B cell (primary cell): ENCODE measurements around the gene SERTM2. TPM values are rescaled to one million over a fixed set of nuclear protein-coding genes. Genes with fewer than 3 reads are reported as not detected.

Source experiments
- ATAC-seq: fragments of 200-7000 bp; cut with Tn5 transposase; one replicate; pipeline ENCODE4 v1.10.0; 2021; ENCODE audit warnings: low read depth, mild to moderate bottlenecking, moderate number of reproducible peaks, moderate library complexity
- CTCF ChIA-PET: fragments of 350-600 bp; sonication (Branson Sonifier 250); formaldehyde crosslinking; loops from one replicate; lab custom pipeline; 2021; ENCODE audit warnings: antibody characterized with exemption, inconsistent platforms; lab: Charles Lee
- POLR2A ChIA-PET: fragments of 350-600 bp; sonication (Branson Sonifier 250); formaldehyde crosslinking; loops from one replicate; lab custom pipeline; 2021; ENCODE audit warnings: antibody characterized with exemption; lab: Charles Lee
- DNase-seq: peaks from one replicate; pipeline ENCODE4 v3.0.0; 2013
- H2AFZ ChIP-seq: 2 replicates; pipeline ENCODE4 v1.6.1; 2012; ENCODE audit warnings: mild to moderate bottlenecking, low read depth, low read length; ENCODE audit not compliant: insufficient read depth, poor library complexity, severe bottlenecking
- H3K27ac ChIP-seq, 2 donors: 1 replicate in 1 of 2; 2 replicates in 1 of 2; pipeline ENCODE4 v1.5.1; 2012 to 2013; ENCODE audit warnings: low read length in 2 of 2, mild to moderate bottlenecking in 2 of 2, moderate library complexity in 1 of 2
- H3K27me3 ChIP-seq, 4 experiments: fragments of 200-600 bp in 1 of 4; sonication (generic) in 1 of 4; replicated peaks in 1 of 4; 1 replicate in 2 of 4; 2 replicates in 2 of 4; pipeline versions ENCODE4 v1.6.1 to v1.7.0; 2013 to 2016; ENCODE audit warnings: low read length in 3 of 4, mild to moderate bottlenecking in 2 of 4, mixed read lengths in 1 of 4, moderate library complexity in 1 of 4; ENCODE audit not compliant: insufficient read depth in 4 of 4, control insufficient read depth in 3 of 4; ENCODE audit errors: control extremely low read depth in 1 of 4
- H3K36me3 ChIP-seq, 2 experiments: replicated peaks in 1 of 2; 1 replicate in 1 of 2; 2 replicates in 1 of 2; pipeline versions ENCODE4 v1.6.1 to v1.7.1; 2013; ENCODE audit warnings: low read length in 1 of 2; ENCODE audit not compliant: insufficient read depth in 2 of 2, control insufficient read depth in 1 of 2; ENCODE audit errors: control extremely low read depth in 1 of 2, extremely low read depth in 1 of 2
- H3K4me1 ChIP-seq, 2 donors: fragments of 200-600 bp in 1 of 2; sonication (generic) in 1 of 2; 1 replicate in 1 of 2; 2 replicates in 1 of 2; pipeline versions ENCODE4 v1.5.1 to v1.6.1; 2013 to 2017; ENCODE audit warnings: low read length in 2 of 2; ENCODE audit not compliant: control insufficient read depth in 2 of 2, insufficient read depth in 2 of 2
- H3K4me2 ChIP-seq: replicated peaks from 2 replicates; pipeline ENCODE3; 2012; ENCODE audit warnings: mild to moderate bottlenecking, low read depth, low read length; ENCODE audit not compliant: poor library complexity, severe bottlenecking
- H3K4me3 ChIP-seq, 5 experiments: fragments of 200-600 bp in 1 of 5; sonication (generic) in 1 of 5; 1 replicate in 3 of 5; 2 replicates in 2 of 5; pipeline versions ENCODE4 v1.5.1 to v1.7.0; 2011 to 2016; ENCODE audit warnings: low read length in 4 of 5, mild to moderate bottlenecking in 4 of 5, low read depth in 2 of 5, control low read depth in 1 of 5, moderate library complexity in 1 of 5; ENCODE audit not compliant: insufficient read depth in 1 of 5; ENCODE audit errors: control extremely low read depth in 1 of 5, extremely low read depth in 1 of 5
- H3K79me2 ChIP-seq: fragments of 200-600 bp; sonication (generic); one replicate; pipeline ENCODE4 v1.6.0; 2016; ENCODE audit warnings: low read length; ENCODE audit not compliant: control insufficient read depth, insufficient read depth
- H3K9ac ChIP-seq: fragments of 200-600 bp; sonication (generic); 2 replicates; pipeline ENCODE4 v1.6.1; 2017; ENCODE audit warnings: mild to moderate bottlenecking, low read length, moderate library complexity
- H3K9me3 ChIP-seq, 3 donors: one replicate each; pipeline versions ENCODE4 v1.6.1 to v1.7.1; 2013; ENCODE audit warnings: low read length in 2 of 3; ENCODE audit not compliant: control insufficient read depth in 2 of 3, insufficient read depth in 1 of 3; ENCODE audit errors: control extremely low read depth in 1 of 3
- H4K20me1 ChIP-seq: 2 replicates; pipeline ENCODE4 v1.6.0; 2012; ENCODE audit warnings: mild to moderate bottlenecking, low read length; ENCODE audit not compliant: insufficient read depth, control insufficient read depth, poor library complexity, severe bottlenecking
- H3K27ac Mint-ChIP-seq: one replicate; pipeline ENCODE4 v1.8.0; 2021; ENCODE audit warnings: mixed read lengths
- H3K27me3 Mint-ChIP-seq: one replicate; pipeline ENCODE4 v1.8.0; 2021; ENCODE audit warnings: mixed read lengths
- H3K4me1 Mint-ChIP-seq: one replicate; pipeline ENCODE4 v1.8.0; 2021; ENCODE audit warnings: mixed read lengths
- H3K4me3 Mint-ChIP-seq: one replicate; pipeline ENCODE4 v1.8.0; 2021; ENCODE audit warnings: mixed read lengths
- H3K9me3 Mint-ChIP-seq: one replicate; pipeline ENCODE4 v1.8.0; 2022; ENCODE audit warnings: mixed read lengths; ENCODE audit not compliant: insufficient read depth
- EZH2 ChIP-seq: IDR thresholded peaks from 2 replicates; pipeline ENCODE4 v1.6.1; 2012; ENCODE audit warnings: borderline replicate concordance, low read depth, mild to moderate bottlenecking, moderate library complexity, low read length; ENCODE audit not compliant: insufficient read depth, poor library complexity, severe bottlenecking
- WGBS: methylation state at CpG from one replicate; pipeline ENCODE4 v1.1.5; 2013; ENCODE audit warnings: missing lambda C conversion rate; ENCODE audit not compliant: insufficient coverage; 5-methylcytosine and 5-hydroxymethylcytosine counted together
- intact Hi-C: fragments of 100-400 bp; cut with micrococcal nuclease; formaldehyde crosslinking; loops from one replicate; pipeline ENCODE4 v1.10.0; 2022
- polyA plus RNA-seq: library from polyadenylated mRNA; depleted of rRNA; stranded (reverse); fragments of >200 nt; gene quantifications from 2 replicates; pipeline ENCODE4 v1.2.3, GENCODE V29; 2012
- total RNA-seq, 2 donors: library from RNA; stranded (reverse); fragments of 120-200 nt in 1 of 2; gene quantifications; 1 replicate in 1 of 2; 2 replicates in 1 of 2; pipeline versions ENCODE4 v1.2.3 to v1.2.4, GENCODE V29; 2013 to 2022
- TF ChIP-seq, protein P1 (sequence below): fragments of 200-600 bp; IDR thresholded peaks from one replicate; pipeline ENCODE4 v1.8.0; 2022; ENCODE audit warnings: antibody characterized with exemption, mild to moderate bottlenecking

SERTM2 gene
- total and polyA plus RNA-seq, 2 donors (not counting 1 experiment from before 2014, with no cell fraction given): not detected

DNA sequence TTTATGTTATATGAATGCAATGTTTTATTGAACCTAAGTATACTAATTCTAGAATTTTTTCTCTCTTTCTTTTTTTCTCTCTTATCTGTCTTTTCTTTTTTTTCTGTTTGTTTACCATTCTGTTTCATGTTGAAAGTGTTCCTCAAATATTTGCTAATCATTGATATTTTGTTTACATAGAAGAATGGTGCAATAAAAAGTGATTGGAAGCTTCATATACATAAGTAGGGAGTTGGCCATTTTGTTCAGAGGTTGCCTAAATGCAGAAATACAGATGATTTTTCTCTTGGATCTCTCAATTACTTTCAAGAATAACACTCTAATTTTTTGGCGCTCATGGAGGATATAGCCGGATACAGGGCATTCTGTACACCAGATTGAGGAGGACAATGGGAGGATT lies 5.7 kb upstream of the SERTM2 start:
- Histone ChIP-seq H3K36me3 (no peaks in the 10 kb centered on the region), H3K4me3 (no peak overlapping the region), H3K79me2 (no peaks in the 10 kb centered on the region), H3K4me2 (no peak overlapping the region), H3K9me3 (no peaks in the 10 kb centered on the region), H3K4me1 (no peaks in the 10 kb centered on the region), H4K20me1 (no peaks in the 10 kb centered on the region), H3K27ac (no peak overlapping the region), H3K9ac (no peak overlapping the region), H3K27me3 (peaks cover 0 to 4% (median 0%) of the 10 kb centered on the region in 4 experiments), H2AFZ (no peak overlapping the region)
- H3K4me3 Mint-ChIP-seq: no peak overlapping the region
- ChIA-PET CTCF (no interaction called here), POLR2A (no interaction called here)
- no CpG with 5 or more reads among the region's 2 CpGs for WGBS
- DNase-seq: no peak
- no peaks in the 10 kb centered on the region for H3K27me3 Mint-ChIP-seq
- ATAC-seq: no peak
- intact Hi-C loops: no loop called here
- no peaks in the 10 kb centered on the region for H3K9me3 Mint-ChIP-seq
- H3K4me1 Mint-ChIP-seq: no peaks in the 10 kb centered on the region
- H3K27ac Mint-ChIP-seq: no peak overlapping the region
- TF ChIP-seq, protein P1, sequence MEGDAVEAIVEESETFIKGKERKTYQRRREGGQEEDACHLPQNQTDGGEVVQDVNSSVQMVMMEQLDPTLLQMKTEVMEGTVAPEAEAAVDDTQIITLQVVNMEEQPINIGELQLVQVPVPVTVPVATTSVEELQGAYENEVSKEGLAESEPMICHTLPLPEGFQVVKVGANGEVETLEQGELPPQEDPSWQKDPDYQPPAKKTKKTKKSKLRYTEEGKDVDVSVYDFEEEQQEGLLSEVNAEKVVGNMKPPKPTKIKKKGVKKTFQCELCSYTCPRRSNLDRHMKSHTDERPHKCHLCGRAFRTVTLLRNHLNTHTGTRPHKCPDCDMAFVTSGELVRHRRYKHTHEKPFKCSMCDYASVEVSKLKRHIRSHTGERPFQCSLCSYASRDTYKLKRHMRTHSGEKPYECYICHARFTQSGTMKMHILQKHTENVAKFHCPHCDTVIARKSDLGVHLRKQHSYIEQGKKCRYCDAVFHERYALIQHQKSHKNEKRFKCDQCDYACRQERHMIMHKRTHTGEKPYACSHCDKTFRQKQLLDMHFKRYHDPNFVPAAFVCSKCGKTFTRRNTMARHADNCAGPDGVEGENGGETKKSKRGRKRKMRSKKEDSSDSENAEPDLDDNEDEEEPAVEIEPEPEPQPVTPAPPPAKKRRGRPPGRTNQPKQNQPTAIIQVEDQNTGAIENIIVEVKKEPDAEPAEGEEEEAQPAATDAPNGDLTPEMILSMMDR: no peak
- TF ChIP-seq EZH2: no peak

DNA sequence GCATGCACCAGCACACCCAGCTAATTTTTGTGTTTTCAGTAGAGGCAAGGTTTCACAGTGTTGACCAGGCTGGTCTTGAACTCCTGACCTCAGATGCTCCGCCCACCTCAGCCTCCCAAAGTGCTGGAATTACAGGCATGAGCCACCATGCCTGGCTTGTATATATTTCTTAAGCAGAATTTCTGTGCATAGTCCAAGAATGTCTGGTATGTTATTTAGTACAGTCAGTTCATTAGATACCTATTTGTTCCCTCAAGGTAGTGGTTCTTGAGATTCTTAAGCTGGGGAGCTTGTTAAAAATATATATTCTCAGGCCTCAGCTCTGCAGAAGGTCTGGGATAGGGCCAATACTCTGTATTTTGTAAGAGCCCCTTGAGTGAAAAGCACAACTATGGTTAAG lies 4.6 kb upstream of the SERTM2 start:
- Mint-ChIP-seq H3K27me3 (no peaks in the 10 kb centered on the region), H3K4me3 (no peak overlapping the region), H3K4me1 (peaks cover 1% of the 10 kb centered on the region), H3K27ac (no peak overlapping the region), H3K9me3 (no peaks in the 10 kb centered on the region)
- H3K27ac ChIP-seq: no peak overlapping the region
- ATAC-seq (no peak), DNase-seq (no peak)
- H3K79me2 ChIP-seq: no peaks in the 10 kb centered on the region
- TF ChIP-seq EZH2: no peak
- TF ChIP-seq, protein P1: no peak
- H3K36me3 ChIP-seq: no peaks in the 10 kb centered on the region
- no peak overlapping the region for H2AFZ ChIP-seq
- no peak overlapping the region for H3K4me3 ChIP-seq
- no peaks in the 10 kb centered on the region for H4K20me1 ChIP-seq
- no peak overlapping the region for H3K4me2 ChIP-seq
- no peaks in the 10 kb centered on the region for H3K9me3 ChIP-seq
- intact Hi-C loops: no loop called here
- WGBS: no CpG with 5 or more reads among the region's 1 CpG
- ChIA-PET POLR2A (no interaction called here), CTCF (no interaction called here)
- H3K9ac ChIP-seq: no peak overlapping the region
- H3K4me1 ChIP-seq: no peaks in the 10 kb centered on the region
- H3K27me3 ChIP-seq: peaks cover 0 to 4% (median 0%) of the 10 kb centered on the region in 4 experiments
